Muscle of leg (tissue), 16 donors: ENCODE data around the gene TMEM63A. TPM values are rescaled to one million over a fixed set of nuclear protein-coding genes. Genes with fewer than 3 reads are reported as not detected.
A peak's percentile ranks its signal among the peaks of the same experiment; 100 is the strongest.
"Not testable (repeated sequence)": the region's sequence is repeated elsewhere in the genome, so short reads cannot be mapped to it uniquely, and the experiment has no call there.

ENCODE experiments used
- DNase-seq: peaks from one replicate; pipeline ENCODE4 v3.0.0; 2013
- H3K27ac ChIP-seq: one replicate; pipeline ENCODE4 v1.5.1; 2013; ENCODE audit warnings: mild to moderate bottlenecking, low read length, control low read depth
- H3K27me3 ChIP-seq: one replicate; pipeline ENCODE4 v1.6.1; 2013; ENCODE audit warnings: low read length; ENCODE audit not compliant: control insufficient read depth, insufficient read depth
- H3K36me3 ChIP-seq: one replicate; pipeline ENCODE4 v1.6.1; 2013; ENCODE audit warnings: low read length; ENCODE audit not compliant: control insufficient read depth, insufficient read depth
- H3K4me1 ChIP-seq: one replicate; pipeline ENCODE4 v1.6.1; 2013; ENCODE audit warnings: low read length; ENCODE audit not compliant: control insufficient read depth, insufficient read depth
- H3K4me3 ChIP-seq: one replicate; pipeline ENCODE4 v1.5.1; 2013; ENCODE audit warnings: low read length, control low read depth
- H3K9me3 ChIP-seq: replicated peaks from 2 replicates; pipeline ENCODE4 v1.6.1; 2013; ENCODE audit warnings: low read depth, low read length; ENCODE audit not compliant: control insufficient read depth
- WGBS: methylation state at CpG from one replicate; pipeline ENCODE4 v1.1.5; 2013; ENCODE audit warnings: missing lambda C conversion rate; ENCODE audit not compliant: insufficient coverage; 5-methylcytosine and 5-hydroxymethylcytosine counted together
- long read RNA-seq, 11 donors: transcript quantifications; one replicate each; lab custom pipeline, GENCODE V29; 2026
- polyA plus RNA-seq, 8 donors: library from polyadenylated mRNA; unstranded; fragments of 120-200 nt; gene quantifications; one replicate each; pipeline versions ENCODE4 v1.2.1 to v1.2.3, GENCODE V29; 2013; ENCODE audit warnings: inconsistent platforms in 1 of 8, low replicate concordance in 1 of 8; ENCODE audit not compliant: insufficient read length in 8 of 8, insufficient read depth in 1 of 8
- total RNA-seq: library from RNA; stranded (reverse); fragments of 120-200 nt; gene quantifications from one replicate; pipeline ENCODE4 v1.2.4, GENCODE V29; 2013

Gene TMEM63A
- total RNA-seq (15.6 TPM), polyA plus RNA-seq (10 to 100 TPM; 14.3 to 31.9 (median 21.6) TPM)
- long read RNA-seq, donor 1, full-length matches to known transcripts, result 1 of 1 reads
- long read RNA-seq, donor 1, partial matches to known transcripts, result 0 of 1 reads
- long read RNA-seq, donor 1, other reads (novel, unspliced or antisense), result 0 of 1 reads
- long read RNA-seq, donor 2, full-length matches to known transcripts, result 1 of 1 reads
- long read RNA-seq, donor 2, partial matches to known transcripts, result 0 of 1 reads
- long read RNA-seq, donor 2, other reads (novel, unspliced or antisense), result 0 of 1 reads
- long read RNA-seq, donor 3, partial matches to known transcripts, result 0 of 1 reads
- long read RNA-seq, donor 3, other reads (novel, unspliced or antisense), result 0 of 1 reads
- long read RNA-seq, donor 4, full-length matches to known transcripts, result 2 of 2 reads
- long read RNA-seq, donor 4, partial matches to known transcripts, result 0 of 2 reads
- long read RNA-seq, donor 4, other reads (novel, unspliced or antisense), result 0 of 2 reads
- long read RNA-seq, donor 5, full-length matches to known transcripts, result 3 of 3 reads
- long read RNA-seq, donor 5, partial matches to known transcripts, result 0 of 3 reads
- long read RNA-seq, donor 5, other reads (novel, unspliced or antisense), result 0 of 3 reads
- long read RNA-seq, donor 6, full-length matches to known transcripts, result 2 of 2 reads
- long read RNA-seq, donor 6, partial matches to known transcripts, result 0 of 2 reads
- long read RNA-seq, donor 6, other reads (novel, unspliced or antisense), result 0 of 2 reads
- long read RNA-seq, donor 7, partial matches to known transcripts, result 0 of 2 reads
- long read RNA-seq, donor 7, other reads (novel, unspliced or antisense), result 0 of 2 reads
- long read RNA-seq, donor 8, result 0 reads
- long read RNA-seq, donor 9, result 0 reads
- long read RNA-seq, donor 10, partial matches to known transcripts, result 0 of 3 reads
- long read RNA-seq, donor 10, other reads (novel, unspliced or antisense), result 0 of 3 reads
- long read RNA-seq, donor 11, result 0 reads

- peaks cover 46% of the 10 kb centered on the region for H3K4me1 ChIP-seq
- DNase-seq, result peak; percentile 95
- no peaks in the 10 kb centered on the region for H3K27me3 ChIP-seq
- WGBS, result under 1% methylated on average over 54 of the region's 64 CpGs
- peak within 1 kb of the TSS; percentile 99 for H3K4me3 ChIP-seq
- H3K9me3 ChIP-seq, result no peaks in the 10 kb centered on the region
- H3K27ac ChIP-seq, result peak within 1 kb of the TSS; percentile 84
- peaks cover 3% of the 10 kb centered on the region for H3K36me3 ChIP-seq
Measured at GRCh38 chr1:225881959-225882693, at the start of gene TMEM63A. TMEM63A (minus strand) TSS chr1:225882380; CDS start chr1:225877580, 4,800 bp downstream.

GRCh38 chr1:225931270-225932136, 49.3 kb upstream of the TMEM63A start:
- no peak for DNase-seq
- Histone ChIP-seq H3K4me3 (no peak overlapping the region), H3K9me3 (no peaks in the 10 kb centered on the region), H3K27ac (no peak overlapping the region), H3K36me3 (no peaks in the 10 kb centered on the region), H3K4me1 (no peaks in the 10 kb centered on the region), H3K27me3 (no peaks in the 10 kb centered on the region)
- 73% methylated on average over 2 of the region's 5 CpGs for WGBS

- WGBS, result no CpG with 5 or more reads among the region's 2 CpGs
- DNase-seq, result no peak
- no peaks in the 10 kb centered on the region for H3K27me3 ChIP-seq
- no peaks in the 10 kb centered on the region for H3K9me3 ChIP-seq
- H3K27ac ChIP-seq, result no peak overlapping the region
- H3K4me3 ChIP-seq, result no peak overlapping the region
- no peaks in the 10 kb centered on the region for H3K4me1 ChIP-seq
- no peaks in the 10 kb centered on the region for H3K36me3 ChIP-seq
Measured at GRCh38 chr1:225930566-225930965, 48.4 kb upstream of the TMEM63A start.

GRCh38 chr1:225929462-225929861, 47.3 kb upstream of the TMEM63A start:
- DNase-seq, H3K36me3 ChIP-seq, H3K9me3 ChIP-seq: not testable (repeated sequence)

GRCh38 chr1:225928186-225929175, 46.3 kb upstream of the TMEM63A start:
- 82% methylated on average over 11 of the region's 14 CpGs for WGBS
- peaks cover 4% of the 10 kb centered on the region for H3K4me1 ChIP-seq
- H3K4me3 ChIP-seq, result no peak overlapping the region

More at GRCh38 chr1:225929462-225929861, 47.3 kb upstream of the TMEM63A start:
- H3K27ac ChIP-seq, H3K27me3 ChIP-seq, H3K4me3 ChIP-seq, H3K4me1 ChIP-seq: not testable (repeated sequence)
- no CpG with 5 or more reads among the region's 3 CpGs for WGBS

GRCh38 chr1:225926551-225927113, 44.5 kb upstream of the TMEM63A start:
- Histone ChIP-seq H3K27me3 (no peaks in the 10 kb centered on the region), H3K4me1 (peaks cover 15% of the 10 kb centered on the region), H3K4me3 (no peak overlapping the region), H3K27ac (no peak overlapping the region), H3K36me3 (peaks cover 7% of the 10 kb centered on the region), H3K9me3 (no peaks in the 10 kb centered on the region)
- DNase-seq, result no peak
- 40% methylated on average over 1 of the region's 3 CpGs for WGBS

More at GRCh38 chr1:225928186-225929175, 46.3 kb upstream of the TMEM63A start:
- H3K27me3 ChIP-seq, result no peaks in the 10 kb centered on the region
- DNase-seq, result no peak
- H3K36me3 ChIP-seq, result no peaks in the 10 kb centered on the region
- H3K9me3 ChIP-seq, result no peaks in the 10 kb centered on the region
- no peak overlapping the region for H3K27ac ChIP-seq

GRCh38 chr1:225923692-225924555, 41.7 kb upstream of the TMEM63A start, which contains the start of gene PYCR2:
PYCR2 (minus strand) TSS chr1:225924250; CDS start chr1:225924110, 140 bp downstream.
- under 1% methylated on average over 62 of the region's 80 CpGs for WGBS
- Histone ChIP-seq H3K9me3 (no peaks in the 10 kb centered on the region), H3K27me3 (no peaks in the 10 kb centered on the region), H3K4me1 (peaks cover 15% of the 10 kb centered on the region), H3K4me3 (peak within 1 kb of the TSS; percentile 83), H3K36me3 (peaks cover 30% of the 10 kb centered on the region), H3K27ac (peak within 1 kb of the TSS; percentile 87)
- peak; percentile 97 for DNase-seq
